NCI-H2196 (cell line): ENCODE measurements around the gene SHROOM3.
"Not testable (repeated sequence)": the region's sequence is repeated elsewhere in the genome, so short reads cannot be mapped to it uniquely, and the experiment has no call there.

Source experiments
- DNase-seq: peaks from one replicate; lab custom pipeline; 2025; ENCODE audit not compliant: unreplicated experiment; lab: John Stamatoyannopoulos, UW

Gene SHROOM3

GRCh38 chr4:76589872-76590797, 155.1 kb downstream of the SHROOM3 start:
- no peak for DNase-seq

DNA sequence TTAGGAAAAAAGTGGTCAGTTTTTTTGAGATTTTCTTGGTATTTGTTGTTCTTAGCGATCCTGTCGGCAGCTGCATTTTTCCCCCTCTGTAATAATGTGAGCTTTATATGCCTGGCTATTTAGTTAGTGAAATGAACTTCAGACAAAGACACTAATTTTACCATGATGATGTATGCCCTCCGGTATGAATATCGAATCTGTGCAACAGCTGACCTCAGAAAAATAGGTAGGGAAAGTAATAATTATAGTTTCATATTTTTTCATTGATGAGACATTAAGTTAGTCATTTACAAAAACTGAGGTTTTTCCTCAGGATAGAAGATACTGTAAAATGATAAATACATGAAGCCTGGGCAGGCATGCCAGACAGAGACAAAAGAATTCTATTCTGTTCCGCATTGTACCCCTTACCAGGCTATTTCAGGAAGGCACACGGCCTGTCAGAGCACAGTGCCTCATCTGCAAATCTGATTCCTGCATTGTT, 155.8 kb downstream of the SHROOM3 start:
- DNase-seq: no peak

DNA sequence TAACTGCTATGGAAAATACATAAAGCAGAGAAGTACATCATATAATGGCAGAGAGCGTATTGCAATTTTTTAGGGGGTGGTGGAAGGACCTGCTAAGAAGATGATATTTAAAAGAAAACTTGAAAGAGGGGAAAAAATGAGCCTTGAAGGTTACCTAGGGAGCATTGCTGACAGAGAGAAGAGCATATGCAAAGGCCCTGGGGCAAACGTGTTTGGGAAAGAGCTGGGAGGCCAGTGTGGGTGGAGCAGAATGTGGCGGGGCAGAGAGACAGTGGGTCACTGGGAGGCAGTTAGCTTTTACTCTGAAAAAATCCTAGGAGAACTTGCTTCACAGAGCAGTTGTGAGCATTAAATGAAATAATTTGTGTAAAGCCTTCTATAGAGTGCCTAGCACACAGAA, 157.0 kb downstream of the SHROOM3 start:
- no peak for DNase-seq

DNA sequence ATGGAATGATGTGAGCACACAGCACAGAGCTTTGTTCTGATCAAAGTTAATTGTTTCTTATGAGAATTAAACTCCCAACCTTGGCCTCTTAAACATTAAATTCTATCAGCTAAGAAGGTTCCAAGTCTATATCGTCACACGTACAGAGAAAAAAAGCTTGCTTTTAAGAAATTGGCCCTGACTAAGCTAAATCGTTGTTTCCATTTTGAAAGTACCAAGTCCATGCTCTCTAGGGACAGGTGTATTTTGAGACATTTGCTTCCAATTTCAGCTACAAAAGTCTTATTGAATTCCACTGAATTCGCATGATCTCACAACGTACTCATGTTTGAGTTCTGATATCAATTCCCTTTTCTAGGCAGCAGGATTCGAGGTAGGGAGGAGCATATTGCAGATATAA, 157.4 kb downstream of the SHROOM3 start:
- no peak for DNase-seq

GRCh38 chr4:76594173-76594572, 159.1 kb downstream of the SHROOM3 start:
- DNase-seq: no peak

GRCh38 chr4:76595435-76595834, 160.4 kb downstream of the SHROOM3 start:
- no peak for DNase-seq

DNA sequence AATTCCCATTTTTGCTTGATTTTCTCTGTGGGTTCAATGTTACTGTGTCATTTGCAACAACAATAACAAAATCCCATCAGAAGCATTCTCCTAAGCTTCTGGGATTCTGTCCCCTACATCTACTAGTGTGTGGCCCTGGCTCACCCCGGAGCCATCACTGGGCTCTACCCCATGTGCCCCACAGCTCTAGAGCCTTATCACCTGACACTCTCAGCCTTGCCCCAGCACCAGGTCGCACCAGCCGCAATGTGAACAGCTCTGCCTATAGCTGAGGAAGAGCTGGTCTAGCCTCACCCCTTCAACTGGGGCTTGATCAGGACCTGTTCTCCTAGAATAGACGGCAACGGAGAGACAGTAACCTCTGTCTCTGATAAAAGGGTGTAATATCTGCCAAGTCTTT, 161.7 kb downstream of the SHROOM3 start:
- no peak for DNase-seq

GRCh38 chr4:76597423-76597979, 162.5 kb downstream of the SHROOM3 start:
- DNase-seq: no peak

- no peak for DNase-seq
Measured at GRCh38 chr4:76600447-76600846, 165.4 kb downstream of the SHROOM3 start.

DNA sequence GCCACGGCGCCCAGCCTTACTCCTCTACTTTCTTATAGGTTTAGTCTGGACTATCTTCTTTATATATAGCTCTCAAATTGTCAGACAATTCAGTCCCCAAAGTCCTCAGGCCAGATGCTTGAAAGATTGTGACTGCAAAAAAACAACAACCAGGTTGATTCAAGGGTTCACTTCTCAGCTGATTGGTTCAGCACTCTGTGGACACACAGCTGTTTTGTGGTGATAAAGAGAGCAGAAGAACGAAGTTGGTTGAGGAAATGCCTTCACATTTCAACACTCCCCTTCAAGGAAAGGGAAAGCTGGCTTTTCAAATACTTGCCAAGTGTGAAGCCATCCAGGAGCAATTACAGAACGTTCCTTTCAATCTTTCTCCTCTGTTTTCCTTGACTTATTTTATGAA, 166.8 kb downstream of the SHROOM3 start:
- no peak for DNase-seq

DNA sequence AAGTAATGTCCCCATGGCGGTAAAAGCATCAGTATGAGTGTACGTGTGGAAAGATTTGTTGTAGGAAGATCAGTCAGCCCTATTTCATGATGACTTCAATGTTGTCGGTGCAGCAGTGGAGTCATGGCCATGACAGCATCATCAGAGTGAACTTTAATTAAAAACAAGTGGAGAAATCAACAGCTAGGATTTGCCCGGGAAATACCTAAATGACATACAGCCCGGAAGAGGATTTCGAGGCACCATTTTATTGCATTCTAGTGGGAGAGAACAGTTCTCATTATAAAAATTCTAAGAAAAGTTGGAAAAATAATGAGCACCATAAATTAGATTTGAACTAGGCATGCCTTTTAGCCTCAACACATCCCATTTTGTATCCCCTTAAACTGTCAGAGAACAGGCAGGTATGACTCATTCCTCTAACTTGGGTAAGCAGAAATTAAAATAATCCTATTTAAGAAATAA, 170.1 kb downstream of the SHROOM3 start:
- no peak for DNase-seq

- no peak for DNase-seq
Measured at GRCh38 chr4:76606645-76607265, 171.7 kb downstream of the SHROOM3 start.

- no peak for DNase-seq
Measured at GRCh38 chr4:76607266-76607799, 172.3 kb downstream of the SHROOM3 start.

GRCh38 chr4:76607846-76608245, 172.8 kb downstream of the SHROOM3 start:
- DNase-seq: no peak

- DNase-seq: not testable (repeated sequence)
Measured at GRCh38 chr4:76608549-76608948, 173.5 kb downstream of the SHROOM3 start.

- no peak for DNase-seq
Measured at GRCh38 chr4:76610751-76611547, 175.9 kb downstream of the SHROOM3 start.

DNA sequence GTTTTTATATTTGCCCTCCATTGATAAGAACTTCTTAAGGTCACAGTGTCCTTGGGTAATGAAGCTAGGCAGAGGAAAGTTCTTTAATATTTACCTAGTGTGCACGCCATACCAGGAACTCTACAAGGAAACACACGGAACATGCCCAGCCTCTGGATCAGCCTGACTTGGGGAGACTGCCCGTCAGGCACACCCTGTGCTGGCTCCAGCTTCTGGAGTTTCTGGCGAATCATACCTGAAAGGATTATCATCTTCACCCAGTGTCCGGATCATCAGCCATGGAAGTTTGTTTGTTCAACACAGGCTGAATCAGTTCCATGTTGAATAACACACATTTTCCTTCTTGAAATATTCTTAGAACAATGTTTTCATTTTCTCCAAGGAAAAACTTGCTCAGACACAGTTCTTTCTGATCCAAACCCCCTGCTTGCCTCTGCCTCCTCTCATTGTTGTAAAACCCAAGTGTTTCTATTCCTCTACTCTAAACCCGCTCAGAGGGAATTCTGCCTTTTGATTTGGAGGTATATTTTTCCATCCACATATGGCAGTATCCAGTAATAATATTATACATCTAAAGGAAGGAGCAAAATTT, 176.7 kb downstream of the SHROOM3 start:
- DNase-seq: no peak

GRCh38 chr4:76614589-76614988, 179.6 kb downstream of the SHROOM3 start:
- no peak for DNase-seq

- DNase-seq: no peak
Measured at GRCh38 chr4:76615999-76616398, 181.0 kb downstream of the SHROOM3 start.

GRCh38 chr4:76616526-76616925, 181.5 kb downstream of the SHROOM3 start:
- DNase-seq: no peak
